GM12892 (cell line): ENCODE results near the gene NPHP4.

Experiments
- POLR2A ChIP-seq: IDR thresholded peaks from 2 replicates; pipeline ENCODE4 v1.6.1; 2011; ENCODE audit warnings: low read depth, low read length, control low read depth
- POLR2AphosphoS5 ChIP-seq: IDR thresholded peaks from 2 replicates; pipeline ENCODE4 v1.6.1; 2011; ENCODE audit warnings: low read depth, low read length, control low read depth

GRCh38 chr1:5915587-5916571, 76.3 kb downstream of the NPHP4 start:
- TF ChIP-seq POLR2AphosphoS5 (no peak), POLR2A (no peak)
